T-helper 2 cell (primary cell): Measurements from ENCODE around the gene RMC1.
"Not testable (repeated sequence)": the region's sequence is repeated elsewhere in the genome, so short reads cannot be mapped to it uniquely, and the experiment has no call there.

Source experiments
- DNase-seq, 5 experiments: peaks; one replicate each; pipeline versions ENCODE4 v3.0.0 to v3.0.0-alpha.2; 2012 to 2022

RMC1 gene

DNA sequence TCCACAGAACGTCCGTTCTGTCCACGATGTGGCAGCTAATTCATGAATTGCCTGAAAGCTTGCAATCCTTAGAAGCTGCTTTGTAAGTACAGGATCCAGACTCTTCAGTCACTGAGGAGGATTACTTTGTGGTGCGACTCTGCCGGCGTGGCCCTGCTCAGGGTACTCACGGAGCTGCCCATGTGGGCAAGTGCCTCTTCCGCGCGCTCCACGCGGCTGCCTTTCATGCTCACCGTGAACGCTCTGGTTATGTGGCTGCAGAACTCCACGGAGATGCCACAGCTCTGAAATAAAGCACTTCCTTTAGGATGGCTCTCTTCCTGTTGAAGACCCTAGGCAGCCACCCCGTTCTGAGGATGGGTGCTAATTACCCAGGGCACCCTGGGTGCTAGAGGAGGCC lies 31.0 kb downstream of the RMC1 start:
- DNase-seq, result no peak

DNA sequence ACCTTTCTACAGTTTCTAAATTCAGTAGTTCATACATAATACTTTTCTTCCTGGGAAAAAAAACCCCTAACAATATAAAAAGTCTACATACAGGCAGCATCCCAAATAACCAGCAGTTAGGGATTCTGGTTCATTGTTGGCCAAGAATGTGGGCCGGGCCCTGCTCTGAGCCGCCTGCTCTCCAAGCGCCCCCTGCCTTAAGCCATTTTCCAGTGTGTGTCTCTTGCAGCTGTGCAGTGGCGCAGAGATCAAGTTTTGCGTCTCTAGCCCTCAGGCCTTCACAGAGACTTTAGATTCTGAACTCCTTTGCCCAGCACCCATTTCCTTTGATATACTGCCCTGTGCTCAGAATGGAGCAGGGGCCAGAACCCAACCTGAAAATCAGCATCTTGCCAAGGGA lies 32.9 kb downstream of the RMC1 start:
- no peak for DNase-seq

DNA sequence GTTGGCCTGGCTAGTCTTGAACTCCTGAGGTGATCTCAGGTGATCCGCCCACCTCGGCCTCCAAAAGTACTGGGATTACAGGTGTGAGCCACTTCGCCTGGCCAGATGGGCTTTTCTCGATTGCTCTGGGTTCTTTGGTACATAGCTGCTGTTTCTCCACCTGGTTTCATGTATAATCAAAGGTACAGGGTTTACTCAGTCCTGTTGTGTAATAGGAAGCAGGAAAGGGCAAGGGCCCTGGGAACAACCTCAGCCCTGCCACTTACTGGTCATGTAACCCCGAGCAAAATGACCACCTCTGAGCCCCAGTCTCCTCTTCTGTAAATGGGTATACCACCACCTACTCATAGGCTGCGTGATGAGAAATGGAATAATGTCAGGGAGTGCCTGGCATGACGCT lies 34.0 kb downstream of the RMC1 start:
- no peak for DNase-seq

DNA sequence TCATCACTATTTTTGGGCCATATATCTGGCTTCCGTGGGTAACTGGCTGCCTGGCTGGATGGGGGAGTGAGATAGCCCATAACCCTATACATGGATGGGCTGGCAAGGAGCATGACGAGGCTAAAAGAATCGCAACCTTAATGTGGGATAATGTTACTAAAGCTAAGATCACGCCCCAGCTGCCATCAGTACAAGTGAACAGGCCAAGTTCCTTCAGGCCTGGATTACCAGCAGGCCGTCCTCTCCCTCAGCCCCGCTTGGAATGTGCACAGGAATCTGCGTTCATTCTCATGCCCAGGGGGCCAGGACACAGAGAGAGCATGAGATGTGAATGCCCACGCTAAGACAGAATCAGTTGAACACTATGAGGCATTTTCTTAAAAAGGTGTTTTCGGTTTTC lies 34.7 kb downstream of the RMC1 start:
- no peak for DNase-seq

DNA sequence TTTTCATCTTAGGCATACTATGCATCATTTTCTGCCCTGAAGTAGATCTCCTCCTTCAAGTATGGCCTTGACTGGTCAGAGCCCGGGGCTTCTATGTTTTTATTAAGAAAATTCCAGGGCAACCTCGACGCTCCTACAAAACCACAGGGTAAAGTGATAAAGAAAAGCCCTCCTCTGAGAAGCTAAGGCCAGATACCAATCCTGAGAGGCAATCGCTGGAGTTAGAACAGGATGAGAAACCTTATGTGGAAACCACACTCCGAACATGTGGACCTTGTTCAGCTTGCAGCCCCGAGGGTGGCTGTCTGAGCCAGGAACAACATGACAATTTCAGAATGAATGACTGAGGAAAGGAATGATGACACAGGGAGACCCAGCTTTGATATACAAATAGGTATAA lies 35.6 kb downstream of the RMC1 start:
- DNase-seq, result no peak

DNA sequence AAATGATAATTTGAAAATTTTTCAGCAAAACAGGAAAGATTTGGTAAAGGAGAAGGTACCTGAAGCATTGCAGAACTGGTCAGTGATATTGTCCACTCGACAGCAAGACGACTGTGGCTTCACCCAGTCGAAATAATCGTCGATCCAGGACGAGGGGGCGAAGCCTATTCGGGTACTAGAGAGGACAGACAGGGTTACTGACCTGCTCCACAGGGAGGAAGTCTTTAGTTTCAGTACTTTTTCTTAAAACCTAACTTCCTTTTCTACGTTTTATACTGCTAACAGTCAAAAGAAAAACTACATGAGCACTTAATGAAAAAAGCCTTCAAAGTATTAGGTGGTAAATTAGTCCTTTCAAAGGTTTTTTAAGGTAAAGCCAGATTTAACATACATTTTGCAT lies 36.0 kb downstream of the RMC1 start:
- DNase-seq, result no peak

DNA sequence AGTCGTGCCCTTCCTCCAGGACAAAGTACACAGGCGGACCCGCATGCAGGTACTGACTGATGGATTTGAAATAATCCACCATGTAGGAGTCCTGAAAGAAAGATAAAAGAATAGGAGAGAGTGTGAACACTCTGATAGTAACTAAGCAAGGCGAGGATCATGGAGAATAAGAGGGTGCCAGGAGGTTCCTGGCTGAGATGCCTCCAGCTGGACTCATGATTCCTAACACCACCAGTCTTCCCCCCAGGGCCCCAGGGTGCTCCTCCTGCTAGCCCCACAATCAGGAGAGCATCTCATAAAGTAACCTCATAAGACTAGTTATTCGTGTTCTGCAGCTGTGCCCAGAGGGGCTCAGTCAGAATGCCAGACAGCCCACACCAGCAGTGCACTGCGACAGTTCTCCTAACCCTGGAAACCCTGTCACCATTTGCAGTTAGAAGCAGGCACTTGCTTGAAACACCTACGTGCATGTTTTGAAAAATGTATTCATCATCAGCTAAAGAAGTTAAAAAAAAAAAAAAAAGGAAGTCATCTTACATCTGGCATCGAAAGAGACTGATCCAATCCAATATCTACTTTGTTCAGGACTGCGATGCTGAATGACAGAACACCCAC lies 36.7 kb downstream of the RMC1 start:
- DNase-seq, result no peak

DNA sequence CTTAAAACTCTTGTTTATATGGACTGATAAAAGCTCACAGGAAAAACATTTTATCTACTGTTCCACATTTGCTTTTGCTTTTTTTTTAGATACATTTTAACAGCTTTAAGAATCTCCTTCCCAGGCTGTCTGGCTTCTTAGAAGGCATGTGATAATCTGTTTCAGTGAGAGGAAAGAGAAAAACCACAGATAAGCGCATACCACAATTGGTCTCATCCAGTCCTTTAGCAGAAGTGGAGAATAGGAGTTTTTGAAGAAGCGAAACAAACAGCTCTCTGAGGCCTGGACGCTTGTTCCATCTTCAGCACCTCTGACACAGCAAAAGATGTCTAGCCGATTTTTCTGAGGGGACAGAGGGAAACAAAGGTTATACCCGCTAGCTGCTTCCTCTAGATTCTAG lies 37.6 kb downstream of the RMC1 start:
- DNase-seq, result peak in 2 of 5 experiments; percentile 35 to 85

DNA sequence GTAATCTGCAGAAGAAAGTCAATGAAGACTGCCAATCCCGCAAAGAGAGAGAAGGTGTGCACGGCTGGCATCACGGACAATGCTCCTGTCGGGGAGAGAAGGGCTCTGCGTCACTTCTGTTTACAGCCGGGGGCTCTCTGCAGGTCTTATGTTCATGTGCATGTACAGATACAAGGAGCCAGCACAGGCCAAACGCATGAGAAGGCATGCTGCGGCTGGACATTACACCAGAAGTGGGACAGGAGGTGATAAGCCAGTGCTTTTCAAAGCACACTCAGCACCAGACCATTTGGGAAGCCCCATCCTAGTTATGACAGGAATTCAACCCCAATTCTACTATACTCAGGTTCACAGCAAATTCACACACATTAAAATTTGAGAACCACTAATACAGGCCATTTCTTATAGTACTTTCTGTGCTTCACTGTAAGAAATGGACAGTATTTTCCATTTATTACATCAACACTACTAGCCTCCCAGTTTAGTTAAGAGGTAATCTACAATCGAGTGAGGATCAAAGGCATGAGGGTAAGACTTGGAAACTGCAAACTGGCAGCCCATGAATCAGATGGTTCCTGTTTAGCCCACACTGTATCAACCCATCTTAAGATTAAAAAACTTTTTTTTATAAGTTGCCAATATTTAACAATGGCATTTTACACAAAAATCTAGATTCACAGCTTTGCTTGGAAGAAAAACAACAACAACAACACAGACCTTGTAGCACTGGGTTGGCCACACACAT lies 38.2 kb downstream of the RMC1 start:
- DNase-seq, result no peak

DNA sequence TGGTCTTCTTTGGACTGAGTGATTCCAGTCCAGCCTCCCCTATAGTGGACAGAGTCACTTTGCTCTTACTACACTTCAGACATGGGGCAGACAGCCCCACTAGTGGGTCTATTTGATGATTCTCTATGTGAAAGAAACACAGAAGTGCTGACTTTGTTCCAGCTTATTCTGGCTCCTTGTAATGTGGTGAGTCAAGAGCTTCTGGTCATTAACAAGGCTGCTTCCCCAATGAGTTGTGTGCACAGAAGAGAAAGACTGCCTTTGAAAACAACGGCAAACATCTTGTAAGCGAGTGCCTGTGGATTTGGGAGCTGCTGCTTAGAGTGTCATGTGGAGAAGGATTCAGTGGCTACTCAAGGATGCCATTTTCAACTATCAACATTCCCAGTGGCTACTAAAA lies 39.1 kb downstream of the RMC1 start:
- no peak for DNase-seq

DNA sequence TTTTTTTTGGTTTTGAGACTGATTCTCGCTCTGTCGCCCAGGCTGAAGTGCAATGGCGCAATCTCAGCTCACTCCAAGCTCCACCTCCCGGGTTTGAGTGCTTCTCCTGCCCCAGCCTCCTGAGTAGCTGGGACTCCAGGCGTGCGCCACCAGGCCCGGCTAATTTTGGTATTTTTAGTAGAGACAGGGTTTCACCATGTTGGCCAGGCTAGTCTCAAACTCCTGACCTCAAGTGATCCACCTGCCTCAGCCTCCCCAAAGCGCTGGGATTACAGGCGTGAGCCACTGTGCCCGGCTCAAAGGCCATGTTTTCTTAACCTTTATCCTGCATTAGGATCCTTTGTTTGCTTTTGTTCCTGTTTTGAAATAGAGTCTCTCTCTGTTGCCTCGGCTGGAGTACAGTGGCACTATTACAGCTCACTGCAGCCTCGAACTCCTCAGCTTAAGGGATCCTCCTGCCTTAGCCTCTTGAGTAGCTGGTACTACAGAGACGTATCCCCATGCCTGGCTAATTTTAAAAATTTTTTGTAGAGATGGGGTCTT lies 42.0 kb downstream of the RMC1 start:
- no peak for DNase-seq

DNA sequence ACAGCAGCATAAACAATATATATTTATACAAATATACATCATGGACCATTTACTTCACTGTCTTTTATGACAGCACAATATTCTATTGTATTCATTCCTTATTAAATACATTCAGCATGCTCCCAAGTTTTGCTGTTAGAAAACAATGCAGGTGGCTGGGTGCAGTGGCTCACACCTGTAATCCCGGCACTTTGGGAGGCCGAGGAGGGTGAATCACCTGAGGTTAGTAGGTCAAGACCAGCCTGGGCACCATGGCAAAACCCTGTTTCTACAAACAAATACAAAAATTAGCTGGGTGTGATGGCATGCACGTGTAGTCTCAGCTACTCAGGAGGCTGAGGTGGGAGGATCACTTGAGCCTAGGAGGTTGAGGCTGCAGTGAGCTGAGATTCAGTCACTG lies 44.0 kb downstream of the RMC1 start:
- DNase-seq, result no peak

DNA sequence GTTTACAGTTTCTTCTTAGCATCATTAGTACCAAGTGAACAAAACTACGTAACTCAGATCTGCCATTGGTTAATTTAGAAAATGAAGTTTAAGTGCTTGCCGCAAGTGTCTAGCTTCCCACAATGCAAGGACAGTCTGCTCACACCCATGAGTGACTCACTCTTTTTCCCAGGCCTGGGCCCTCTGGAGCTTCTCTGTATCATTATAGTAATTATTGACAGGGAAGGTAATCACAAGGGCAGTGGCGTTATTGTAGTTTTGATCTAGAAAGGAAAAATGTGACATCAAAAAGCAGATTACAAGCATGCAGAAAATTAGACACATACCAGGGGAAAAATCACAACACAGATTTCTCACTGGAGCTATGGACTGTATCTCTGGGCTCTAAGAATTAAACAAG lies 44.5 kb downstream of the RMC1 start:
- DNase-seq, result no peak

DNA sequence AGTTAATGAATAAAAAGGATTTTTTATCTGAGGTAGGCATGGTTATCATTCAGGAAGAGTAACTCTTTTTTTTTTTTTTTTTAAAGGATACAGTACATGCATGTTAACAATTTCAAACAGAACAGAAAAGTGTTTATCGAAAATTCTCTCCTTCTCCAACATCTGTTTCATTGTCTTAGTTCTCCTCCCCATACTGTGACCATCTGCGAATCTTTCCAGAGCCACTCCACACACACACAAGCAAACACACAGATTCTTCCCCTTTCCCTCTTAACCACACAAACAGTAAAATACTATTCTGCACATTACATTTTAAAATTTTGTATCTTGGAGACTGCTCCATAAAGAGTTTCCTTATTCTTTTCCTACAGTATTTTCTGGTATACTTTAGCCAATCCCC lies 45.0 kb downstream of the RMC1 start:
- no peak for DNase-seq

DNA sequence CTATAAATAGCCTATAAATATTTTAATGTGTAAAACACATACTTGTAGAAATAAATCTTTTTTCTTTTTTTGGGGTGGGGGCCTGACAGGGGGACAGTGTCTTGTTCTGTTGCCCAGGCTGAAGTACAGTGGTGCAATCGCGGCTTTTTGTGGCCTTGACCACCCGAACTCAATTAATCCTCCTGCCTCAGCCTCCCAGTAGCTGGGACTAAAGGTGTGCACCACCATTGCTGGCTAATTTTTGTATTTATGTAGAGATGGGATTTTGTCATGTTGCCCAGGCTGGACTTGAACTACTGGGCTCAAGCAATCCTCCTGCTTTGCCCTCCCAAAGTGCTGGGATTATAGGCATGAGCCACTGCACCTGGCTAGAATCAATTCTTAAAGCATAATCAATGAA lies 45.4 kb downstream of the RMC1 start:
- DNase-seq, result no peak

DNA sequence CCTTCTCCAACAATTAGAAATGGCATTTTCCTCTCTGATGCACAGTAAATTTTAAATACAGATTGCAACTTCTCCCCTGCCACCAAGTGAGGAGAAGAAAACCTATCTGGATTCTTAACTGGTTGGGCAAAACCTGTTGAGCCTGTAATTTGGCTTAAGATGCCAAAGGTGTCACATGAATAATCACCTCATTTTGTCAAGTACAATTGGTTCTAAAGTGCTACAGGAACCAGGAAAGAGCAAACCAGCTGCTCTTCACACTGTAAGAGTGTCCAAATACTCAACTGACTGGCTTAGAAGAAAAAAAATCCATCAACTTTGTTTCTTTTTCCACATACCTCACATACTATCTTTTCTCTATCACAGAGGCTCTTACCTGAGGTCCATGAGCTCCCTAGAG lies 47.6 kb downstream of the RMC1 start:
- no peak for DNase-seq

DNA sequence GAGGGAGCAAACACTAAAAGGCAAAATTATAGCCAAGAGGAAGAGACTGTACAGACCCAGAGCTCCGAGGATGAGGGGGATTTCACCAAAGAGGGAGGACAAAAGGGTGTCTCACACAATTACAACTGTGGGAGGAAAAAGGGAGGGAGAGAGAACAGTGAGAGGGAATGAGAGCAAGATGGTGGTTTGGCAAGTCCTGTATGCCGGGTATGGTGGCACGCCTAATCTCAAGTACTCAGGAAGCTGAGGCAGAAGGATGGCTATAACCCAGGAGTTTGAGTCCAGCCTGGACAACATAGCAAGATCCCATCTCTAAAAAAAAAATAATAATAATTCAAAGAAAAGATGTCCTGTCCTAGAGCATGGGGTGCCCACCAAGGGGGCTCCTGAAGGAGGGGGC lies 48.7 kb downstream of the RMC1 start:
- DNase-seq, result no peak

DNA sequence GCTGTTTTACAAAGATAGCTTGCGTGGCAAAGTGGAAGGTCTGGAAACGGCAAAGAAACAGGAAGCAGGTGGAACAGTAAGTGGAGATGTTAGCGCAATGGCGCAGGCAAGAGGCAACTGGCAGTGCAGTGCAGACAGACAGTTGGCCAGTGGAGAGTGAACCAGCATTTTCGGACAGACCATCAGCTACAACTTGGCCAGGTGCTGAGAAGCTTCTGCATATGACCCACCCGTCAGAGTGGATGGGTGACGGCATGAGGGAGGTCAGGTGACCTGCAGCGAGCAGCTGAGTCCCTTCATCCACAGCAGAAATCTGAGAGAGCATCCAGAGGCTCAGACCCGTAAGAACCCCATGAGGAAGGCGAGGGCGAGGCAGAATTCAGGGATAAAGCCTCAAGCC lies 49.2 kb downstream of the RMC1 start:
- DNase-seq, result no peak

DNA sequence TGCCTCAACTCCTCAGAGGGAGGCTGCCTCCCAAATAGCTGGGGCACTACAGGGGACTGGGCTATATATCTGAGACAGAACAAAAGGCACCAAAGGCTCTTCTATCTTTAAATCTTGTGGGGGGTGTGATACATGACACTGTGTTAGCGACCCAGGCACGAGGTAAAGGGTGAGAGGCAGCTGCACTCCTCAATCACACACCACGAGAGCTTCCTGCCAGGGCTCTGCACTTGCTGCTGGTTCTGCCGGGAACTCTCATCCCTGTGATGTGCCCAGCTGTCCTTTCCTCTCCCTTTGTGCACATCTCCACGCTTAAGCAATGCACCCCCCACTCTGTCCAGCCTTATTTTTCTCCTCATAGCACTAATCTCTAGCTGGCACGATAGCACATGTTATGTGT lies 50.6 kb downstream of the RMC1 start:
- peak in 1 of 5 experiments; percentile 41 for DNase-seq

DNA sequence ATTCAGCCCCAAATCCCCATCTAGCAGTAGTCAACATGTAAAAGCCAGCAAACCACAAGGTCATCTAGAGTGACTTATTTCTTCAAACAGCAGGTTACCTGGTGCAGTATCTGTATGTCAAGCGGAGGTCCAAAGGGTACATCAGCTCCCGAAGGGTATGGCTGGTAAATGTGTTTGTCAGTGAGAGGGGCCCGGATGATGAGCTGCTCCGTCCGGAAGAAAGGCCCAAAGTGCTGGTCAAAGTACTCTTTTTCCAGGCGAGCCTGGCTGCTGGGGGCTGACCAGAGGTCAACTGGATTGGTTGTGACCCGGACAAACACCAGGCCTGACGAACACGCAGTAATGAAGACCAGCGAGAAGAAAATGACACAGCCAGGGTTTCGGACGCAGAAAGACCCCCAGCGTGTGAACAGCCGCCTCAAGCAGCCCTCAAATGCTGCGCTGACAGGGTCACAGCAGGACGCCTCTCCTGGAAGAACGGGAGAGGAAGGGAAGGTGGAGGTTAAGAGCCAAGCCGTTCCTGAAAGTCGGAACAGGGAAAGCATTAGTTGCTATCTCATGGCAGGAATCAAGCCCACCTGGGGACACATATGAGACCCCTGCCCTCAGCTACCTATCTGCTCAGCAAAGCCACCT lies 53.0 kb downstream of the RMC1 start:
- no peak for DNase-seq

DNA sequence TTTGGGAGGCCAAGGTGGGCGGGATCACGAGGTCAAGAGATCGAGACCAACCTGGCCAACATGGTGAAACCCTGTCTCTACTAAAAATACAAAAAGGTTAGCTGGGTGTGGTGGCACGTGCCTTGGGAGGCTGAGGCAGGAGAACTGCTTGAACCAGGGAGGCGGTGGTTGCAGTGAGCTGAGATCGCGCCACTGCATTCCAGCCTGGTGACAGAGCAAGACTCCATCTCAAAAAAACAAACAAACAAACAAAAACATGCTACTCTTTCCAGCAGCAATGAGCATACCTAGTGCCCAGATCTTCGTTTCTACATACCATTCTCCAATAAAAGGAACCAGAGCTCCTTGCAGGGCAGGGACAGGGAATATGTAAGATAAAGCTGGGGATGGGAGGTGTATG lies 54.2 kb downstream of the RMC1 start:
- not testable (repeated sequence) for DNase-seq

DNA sequence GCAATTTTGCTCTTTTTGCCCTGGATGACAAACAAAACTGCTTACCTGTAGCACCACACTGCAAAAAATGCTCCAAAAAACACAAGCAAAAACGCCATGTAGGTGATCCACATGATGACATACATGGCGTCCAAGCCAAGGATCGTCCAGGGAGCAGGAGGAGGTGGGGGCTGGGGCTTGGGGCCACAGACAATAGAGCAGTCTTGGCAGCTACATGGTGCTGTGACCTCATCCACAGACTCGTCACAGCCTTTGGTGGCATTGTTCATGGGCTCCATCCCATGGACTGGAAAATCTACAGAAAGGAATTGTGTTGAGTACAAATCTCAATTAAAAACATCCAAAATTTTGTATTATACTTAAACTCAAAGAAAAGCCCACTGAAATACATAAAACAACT lies 56.9 kb downstream of the RMC1 start:
- no peak for DNase-seq

DNA sequence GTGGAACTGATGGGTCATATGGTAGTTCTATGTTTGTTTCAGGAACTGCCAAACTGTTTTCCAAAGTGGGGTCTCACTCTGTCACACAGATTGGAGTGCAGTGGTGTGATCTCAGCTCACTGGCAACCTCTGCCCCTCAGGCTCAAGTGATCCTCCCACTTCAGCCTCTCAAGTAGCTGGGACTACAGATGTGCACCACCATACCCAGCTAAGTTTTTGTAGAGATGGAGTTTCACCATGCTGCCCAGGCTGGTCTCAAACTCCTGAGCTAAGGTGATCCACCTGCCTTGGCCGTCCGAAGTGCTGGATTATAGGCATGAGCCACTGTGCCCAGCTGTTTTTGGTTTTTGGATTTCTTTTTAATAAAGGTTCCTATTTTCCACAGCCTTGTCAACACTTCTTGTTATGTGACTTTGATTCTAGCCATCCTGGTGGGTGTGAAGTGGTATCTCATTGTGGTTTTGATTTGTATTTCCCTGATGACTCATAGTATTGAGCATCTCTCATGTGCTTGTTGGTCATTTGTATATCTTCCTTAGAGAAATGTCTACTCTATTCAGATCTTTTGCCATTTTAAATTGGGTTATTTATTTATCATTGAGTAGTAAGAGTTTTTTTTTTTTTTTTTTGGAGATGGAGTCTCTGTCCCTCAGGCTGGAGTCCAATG lies 60.2 kb downstream of the RMC1 start:
- peak in 2 of 5 experiments; percentile 41 to 60 for DNase-seq
